HepG2 (cell line): Measurements from ENCODE around the gene PRKCD. TPM values are rescaled to one million over a fixed set of nuclear protein-coding genes. Genes with fewer than 3 reads are reported as not detected.

Experiments used
- AHDC1 ChIP-seq: sonication (generic); formaldehyde crosslinking; IDR thresholded peaks from 2 replicates; pipeline ENCODE4 v1.5.1; 2020; ENCODE audit warnings: mild to moderate bottlenecking, missing genetic modification reagents, borderline replicate concordance
- ATF6 ChIP-seq: sonication (generic); formaldehyde crosslinking; conservative IDR thresholded peaks from 2 replicates; pipeline ENCODE4 v1.4.0; 2020; ENCODE audit warnings: missing genetic modification reagents
- FOXA1 ChIP-seq, 2 experiments: fragments of 450-650 bp in 1 of 2; sonication (generic) in 1 of 2; formaldehyde crosslinking in 1 of 2; IDR thresholded peaks; 2 replicates each; pipeline versions ENCODE4 v1.4.0 to v1.6.1; 2016 to 2020; ENCODE audit warnings: missing genetic modification reagents in 1 of 2
- HNF4A ChIP-seq: sonication (generic); formaldehyde crosslinking; IDR thresholded peaks from 2 replicates; pipeline ENCODE4 v1.4.0; 2020; ENCODE audit warnings: missing genetic modification reagents
- HOXD1 ChIP-seq: sonication (generic); formaldehyde crosslinking; IDR thresholded peaks from 2 replicates; pipeline ENCODE4 v1.5.0; 2020; ENCODE audit warnings: missing genetic modification reagents
- LRRFIP1 ChIP-seq: sonication (generic); formaldehyde crosslinking; conservative IDR thresholded peaks from 2 replicates; pipeline ENCODE4 v1.4.0; 2020; ENCODE audit warnings: missing genetic modification reagents
- NR2F2 ChIP-seq: IDR thresholded peaks from 2 replicates; pipeline ENCODE4 v1.6.1; 2012; ENCODE audit warnings: low read depth, inconsistent platforms, borderline replicate concordance
- PCBP2 ChIP-seq: fragments of 200-400 bp; formaldehyde crosslinking; optimal IDR thresholded peaks from 2 replicates; pipeline ENCODE3; 2018; ENCODE audit warnings: low read length, low read depth; ENCODE audit not compliant: poor library complexity, severe bottlenecking
- SMYD3 ChIP-seq: sonication (generic); formaldehyde crosslinking; IDR thresholded peaks from 2 replicates; pipeline ENCODE4 v1.8.1; 2023; ENCODE audit warnings: mild to moderate bottlenecking, missing genetic modification reagents
- STAT5B ChIP-seq: sonication (generic); formaldehyde crosslinking; IDR thresholded peaks from 2 replicates; pipeline ENCODE4 v1.4.0; 2020; ENCODE audit warnings: missing genetic modification reagents
- ZFP36L2 ChIP-seq: sonication (generic); formaldehyde crosslinking; IDR thresholded peaks from 2 replicates; pipeline ENCODE4 v1.4.0; 2020; ENCODE audit warnings: missing genetic modification reagents
- ZFX ChIP-seq: sonication (generic); formaldehyde crosslinking; IDR thresholded peaks from 2 replicates; pipeline ENCODE4 v1.4.0; 2020; ENCODE audit warnings: mild to moderate bottlenecking, low read depth, missing genetic modification reagents, moderate library complexity
- ZMYM4 ChIP-seq: sonication (generic); formaldehyde crosslinking; IDR thresholded peaks from 2 replicates; pipeline ENCODE4 v1.8.1; 2023; ENCODE audit warnings: mild to moderate bottlenecking, missing genetic modification reagents
- ZNF264 ChIP-seq: sonication (generic); formaldehyde crosslinking; IDR thresholded peaks from 2 replicates; pipeline ENCODE4 v1.4.0; 2020; ENCODE audit warnings: missing genetic modification reagents
- ZNF331 ChIP-seq: sonication (generic); formaldehyde crosslinking; IDR thresholded peaks from 2 replicates; pipeline ENCODE4 v1.4.0; 2020; ENCODE audit warnings: missing genetic modification reagents
- ZNF333 ChIP-seq: sonication (generic); formaldehyde crosslinking; IDR thresholded peaks from 2 replicates; pipeline ENCODE4 v1.4.0; 2020; ENCODE audit warnings: mild to moderate bottlenecking, missing genetic modification reagents, borderline replicate concordance
- ZNF703 ChIP-seq: sonication (generic); formaldehyde crosslinking; IDR thresholded peaks from 2 replicates; pipeline ENCODE4 v1.5.1; 2020; ENCODE audit warnings: missing genetic modification reagents, mild to moderate bottlenecking, moderate library complexity, borderline replicate concordance
- ZNF772 ChIP-seq: sonication (generic); formaldehyde crosslinking; IDR thresholded peaks from 2 replicates; pipeline ENCODE4 v1.5.0; 2020; ENCODE audit warnings: mild to moderate bottlenecking, missing genetic modification reagents
- polyA plus RNA-seq, 8 experiments: library from polyadenylated mRNA; depleted of rRNA in 3 of 8; stranded (reverse) in 7 of 8; unstranded in 1 of 8; fragments of >200 nt; fragmentation: Illumina TruSeq in 4 of 8; extraction: Trizol in 4 of 8; gene quantifications; 2 replicates each; pipeline versions ENCODE4 v1.2.1 to v1.2.3, GENCODE V29; 2011 to 2016; ENCODE audit warnings: low read depth in 4 of 8, missing spikeins in 1 of 8, mixed read lengths in 1 of 8; ENCODE audit not compliant: insufficient read depth in 1 of 8
- total RNA-seq, 5 experiments: library from RNA; depleted of rRNA; stranded (reverse); fragments of >200 nt; fragmentation: Illumina TruSeq; extraction: Trizol; gene quantifications; 2 replicates each; pipeline ENCODE4 v1.2.3, GENCODE V29; 2016; ENCODE audit warnings: low read depth in 1 of 5

PRKCD gene
- total and polyA plus RNA-seq, 2 of the 13 experiments (the other 11 are each of a cell fraction or from before 2014, with no cell fraction given): 1.6 to 40.7 TPM

- no peak for TF ChIP-seq AHDC1
- no peak for TF ChIP-seq PCBP2
- TF ChIP-seq SMYD3 (CRISPR knock-in tag): no peak
- TF ChIP-seq ATF6 (CRISPR knock-in tag): no peak
- 0 out of 2 replicates have a peak, but pooled peaks have one; percentile 27 for TF ChIP-seq ZNF772 (CRISPR knock-in tag)
- TF ChIP-seq ZNF703 (CRISPR knock-in tag): no peak
- TF ChIP-seq ZFP36L2: no peak
- peak; percentile 71 for TF ChIP-seq ZNF264 (CRISPR knock-in tag)
- TF ChIP-seq FOXA1 (IDR thresholded peaks at IDR 0.05): no peak
- TF ChIP-seq FOXA1 (CRISPR knock-in tag; IDR thresholded peaks at IDR 0.05): peak; percentile 91
- TF ChIP-seq ZMYM4 (CRISPR knock-in tag): no peak; the same call in 1 of the 2 replicates
- TF ChIP-seq HNF4A (CRISPR knock-in tag): 0 out of 2 replicates have a peak, but pooled peaks have one; percentile 21
- no peak for TF ChIP-seq ZNF333 (CRISPR knock-in tag)
- TF ChIP-seq STAT5B (CRISPR knock-in tag): no peak
- no peak for TF ChIP-seq ZNF331 (CRISPR knock-in tag)
- TF ChIP-seq ZFX: peak; percentile 74
- no peak for TF ChIP-seq HOXD1 (CRISPR knock-in tag)
- no peak for TF ChIP-seq LRRFIP1 (CRISPR knock-in tag)
- 0 out of 2 replicates have a peak, but pooled peaks have one; percentile 20 for TF ChIP-seq NR2F2
Observed at GRCh38 chr3:53169045-53169831, 8.2 kb downstream of the PRKCD start (continued).
